Urothelium cell line (cell line): ENCODE results near the gene SPRYD3.

Experiments used
- DNase-seq: peaks from one replicate; pipeline ENCODE4 v3.0.0; 2011; ENCODE audit warnings: low spot score, mixed read lengths
- FAIRE-seq: peaks from 2 replicates; lab custom pipeline; 2011; peaks lifted over from hg19 to GRCh38; lab: Jason Lieb, UNC

The SPRYD3 gene

GRCh38 chr12:53064613-53065436 is 14.4 kb downstream of the SPRYD3 start:
- no peak for DNase-seq
- FAIRE-seq: no peak

GRCh38 chr12:53063708-53064612 is 15.2 kb downstream of the SPRYD3 start:
- FAIRE-seq: peak; percentile 56

GRCh38 chr12:53062977-53063707 is 16.0 kb downstream of the SPRYD3 start:
- DNase-seq (no peak), FAIRE-seq (no peak)

More at GRCh38 chr12:53063708-53064612, 15.2 kb downstream of the SPRYD3 start:
- no peak for DNase-seq

- FAIRE-seq: no peak
- DNase-seq: no peak
Observed at GRCh38 chr12:53062011-53062961, 16.9 kb downstream of the SPRYD3 start.

GRCh38 chr12:53061404-53062010 is 17.7 kb downstream of the SPRYD3 start:
- FAIRE-seq: no peak

GRCh38 chr12:53060721-53061276 is 18.4 kb downstream of the SPRYD3 start:
- FAIRE-seq (no peak), DNase-seq (no peak)

More at GRCh38 chr12:53061404-53062010, 17.7 kb downstream of the SPRYD3 start:
- no peak for DNase-seq

GRCh38 chr12:53060064-53060720 is 19.0 kb downstream of the SPRYD3 start:
- DNase-seq (no peak), FAIRE-seq (no peak)

- no peak for DNase-seq
- FAIRE-seq: no peak
Observed at GRCh38 chr12:53059434-53060063, 19.6 kb downstream of the SPRYD3 start.

GRCh38 chr12:53058674-53059433 is 20.3 kb downstream of the SPRYD3 start:
- DNase-seq: no peak
- FAIRE-seq: no peak

GRCh38 chr12:53057816-53058500 is 21.2 kb downstream of the SPRYD3 start:
- DNase-seq (no peak), FAIRE-seq (no peak)

- DNase-seq (no peak), FAIRE-seq (no peak)
Observed at GRCh38 chr12:53056901-53057300, 22.3 kb downstream of the SPRYD3 start.

GRCh38 chr12:53056296-53056695 is 22.9 kb downstream of the SPRYD3 start:
- no peak for FAIRE-seq
- DNase-seq: no peak

- no peak for FAIRE-seq
Observed at GRCh38 chr12:53055471-53056266, 23.5 kb downstream of the SPRYD3 start.

GRCh38 chr12:53054112-53054878 is 24.9 kb downstream of the SPRYD3 start:
- no peak for FAIRE-seq
- DNase-seq: no peak

More at GRCh38 chr12:53055471-53056266, 23.5 kb downstream of the SPRYD3 start:
- no peak for DNase-seq
